Measurements from ENCODE around the gene LDHAL6B.

GRCh38 chr15:59189241-59189640 is 17.4 kb upstream of the LDHAL6B start:
- TF ChIP-seq, protein P1, sequence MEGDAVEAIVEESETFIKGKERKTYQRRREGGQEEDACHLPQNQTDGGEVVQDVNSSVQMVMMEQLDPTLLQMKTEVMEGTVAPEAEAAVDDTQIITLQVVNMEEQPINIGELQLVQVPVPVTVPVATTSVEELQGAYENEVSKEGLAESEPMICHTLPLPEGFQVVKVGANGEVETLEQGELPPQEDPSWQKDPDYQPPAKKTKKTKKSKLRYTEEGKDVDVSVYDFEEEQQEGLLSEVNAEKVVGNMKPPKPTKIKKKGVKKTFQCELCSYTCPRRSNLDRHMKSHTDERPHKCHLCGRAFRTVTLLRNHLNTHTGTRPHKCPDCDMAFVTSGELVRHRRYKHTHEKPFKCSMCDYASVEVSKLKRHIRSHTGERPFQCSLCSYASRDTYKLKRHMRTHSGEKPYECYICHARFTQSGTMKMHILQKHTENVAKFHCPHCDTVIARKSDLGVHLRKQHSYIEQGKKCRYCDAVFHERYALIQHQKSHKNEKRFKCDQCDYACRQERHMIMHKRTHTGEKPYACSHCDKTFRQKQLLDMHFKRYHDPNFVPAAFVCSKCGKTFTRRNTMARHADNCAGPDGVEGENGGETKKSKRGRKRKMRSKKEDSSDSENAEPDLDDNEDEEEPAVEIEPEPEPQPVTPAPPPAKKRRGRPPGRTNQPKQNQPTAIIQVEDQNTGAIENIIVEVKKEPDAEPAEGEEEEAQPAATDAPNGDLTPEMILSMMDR (IDR thresholded peaks at IDR 0.05): no peak
- TF ChIP-seq POLR2A (IDR thresholded peaks at IDR 0.05): no peak
